Hypothalamus (tissue), 51 donors: ENCODE data around the gene SEMA3B.
"Not testable (repeated sequence)": the region's sequence is repeated elsewhere in the genome, so short reads cannot be mapped to it uniquely, and the experiment has no call there.

ENCODE experiments used
- DNase-seq, 51 donors: peaks; one replicate each; lab custom pipeline; 2025; lab: John Stamatoyannopoulos, UW

Gene SEMA3B

DNA sequence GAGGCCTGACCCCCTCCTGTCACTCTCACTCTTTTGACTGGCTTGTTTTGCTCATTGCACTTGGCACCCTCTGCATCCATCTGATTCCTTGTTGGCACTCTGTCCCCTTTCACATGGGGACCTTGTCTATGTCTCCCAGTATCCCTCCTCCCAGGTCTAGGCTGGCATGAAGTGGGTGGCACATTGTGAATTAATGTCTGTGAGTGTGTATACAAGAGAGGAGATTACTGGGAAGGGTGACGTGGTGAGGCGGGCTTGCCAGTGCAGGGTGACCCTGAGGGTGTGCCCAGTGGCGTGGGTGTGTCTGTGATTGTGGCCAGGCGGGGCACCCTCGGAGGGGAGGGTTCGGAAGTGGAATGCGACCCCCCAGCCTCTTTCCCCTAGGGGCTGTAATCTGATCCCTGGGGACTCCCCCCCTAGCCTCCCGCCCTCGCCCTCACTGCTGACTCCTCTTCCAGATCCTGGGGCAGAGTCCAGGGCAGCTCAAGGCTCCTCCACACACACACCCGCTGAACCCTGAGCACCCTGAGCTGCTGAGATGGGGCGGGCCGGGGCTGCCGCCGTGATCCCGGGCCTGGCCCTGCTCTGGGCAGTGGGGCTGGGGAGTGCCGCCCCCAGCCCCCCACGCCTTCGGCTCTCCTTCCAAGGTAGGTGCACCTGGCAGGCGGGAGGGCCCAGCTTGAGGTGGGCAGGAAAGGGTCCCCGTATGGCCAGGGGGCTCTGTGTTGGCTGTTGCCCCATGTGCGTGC is at the start of gene SEMA3B:
TSS of gene SEMA3B (plus strand) at position 445 of the 749 bp plus-strand sequence. CDS start at position 539, 94 bp downstream.
- DNase-seq, result peak in 30 of 51 donors; percentile 24 to 78 (median 48)

DNA sequence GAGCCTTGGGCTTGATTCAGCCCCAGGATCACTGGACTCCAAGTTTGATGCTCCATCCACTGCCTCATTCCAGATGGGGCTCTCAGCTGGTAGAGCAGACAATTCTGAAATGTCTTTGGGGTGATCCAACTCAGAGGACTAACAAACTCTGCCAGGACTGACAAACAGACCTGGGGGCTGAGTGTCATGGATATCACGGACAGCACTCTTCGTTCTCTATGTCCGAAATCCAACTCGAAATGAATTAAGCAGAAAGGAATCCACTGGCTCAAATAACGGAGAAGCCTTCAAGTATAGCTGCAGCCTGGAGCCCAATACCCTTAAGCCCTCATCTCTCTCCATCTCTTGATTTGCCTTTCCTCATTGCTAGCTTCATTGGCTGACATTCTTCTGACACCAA is 49.7 kb upstream of the SEMA3B start:
- DNase-seq, result no peak

DNA sequence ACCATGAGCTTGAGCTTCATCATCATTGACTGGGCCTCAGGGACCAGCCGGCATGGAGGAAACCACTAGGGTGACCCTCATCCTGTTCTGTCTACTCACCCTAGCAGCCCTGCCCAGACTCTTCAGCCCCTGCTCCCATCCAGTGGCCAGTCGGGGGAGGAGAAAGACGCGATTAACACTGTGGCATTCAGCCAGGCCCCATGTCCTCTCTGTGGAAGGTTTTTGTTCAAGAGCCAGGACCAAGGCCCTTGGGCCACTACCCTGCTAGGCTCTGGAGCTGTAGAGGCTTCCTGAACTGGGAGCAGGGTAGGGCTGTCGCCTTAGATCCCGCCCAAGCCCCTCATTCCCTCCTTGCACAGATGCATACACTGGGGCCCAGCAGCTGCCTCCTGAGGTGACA is 48.8 kb upstream of the SEMA3B start:
- peak in 6 of 51 donors; percentile 4 to 24 (median 14) for DNase-seq

DNA sequence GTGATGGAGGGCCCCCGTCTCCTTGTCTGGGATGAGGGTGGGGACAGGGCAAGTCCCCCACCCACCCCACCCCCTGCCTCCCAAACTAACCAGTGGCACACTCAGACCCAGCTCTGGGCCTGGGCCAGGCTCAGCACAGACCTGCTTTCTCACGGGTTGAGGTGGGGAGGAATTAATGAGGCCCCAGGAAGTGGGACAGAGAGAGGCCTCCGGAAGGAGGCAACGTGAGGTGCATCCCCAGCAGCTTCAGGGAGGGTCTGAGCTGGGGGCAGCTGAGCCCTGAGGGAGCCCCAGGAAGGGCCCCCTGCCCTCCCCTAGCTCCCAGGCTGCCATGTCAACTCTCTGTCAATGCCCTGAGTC is 47.9 kb upstream of the SEMA3B start:
- no peak for DNase-seq

DNA sequence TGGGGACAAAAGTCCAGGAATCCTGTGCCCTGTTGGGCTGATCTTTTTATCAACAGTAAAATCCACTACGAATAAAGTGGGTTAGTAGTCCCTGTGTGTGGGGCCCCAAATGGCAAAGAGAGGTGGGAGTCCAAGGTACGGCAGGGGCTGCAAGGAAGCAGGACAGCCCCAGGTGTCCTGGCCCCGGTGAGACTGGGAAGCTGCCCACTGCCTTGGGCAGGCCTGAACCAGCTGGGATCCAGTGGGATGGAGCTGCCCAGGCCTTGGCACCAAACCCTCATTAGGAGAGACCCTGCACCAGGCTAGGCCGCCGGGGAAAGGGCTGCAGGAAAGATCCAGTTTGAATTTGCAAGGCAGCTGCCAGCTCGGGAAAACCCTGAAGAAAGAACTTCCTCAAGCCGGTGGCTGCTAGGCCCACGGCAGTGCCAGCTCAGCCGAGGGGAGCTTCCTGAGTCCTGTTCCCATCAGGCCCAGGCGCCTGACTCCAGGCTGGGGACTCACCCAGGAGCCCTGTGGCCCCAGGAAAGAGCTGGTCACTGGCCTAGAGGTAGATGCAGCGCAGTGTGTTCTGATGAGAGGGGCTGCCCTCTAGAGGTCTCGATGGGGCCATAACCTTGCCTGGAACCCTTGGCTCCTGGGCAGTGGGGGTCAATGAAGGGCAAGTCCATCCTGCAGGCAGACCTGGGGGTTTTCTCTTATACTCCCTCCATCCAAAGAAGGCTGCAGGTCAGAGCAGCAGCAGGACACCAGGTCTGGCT is 47.4 kb upstream of the SEMA3B start:
- DNase-seq, result peak in 16 of 51 donors; percentile 14 to 47 (median 29)

DNA sequence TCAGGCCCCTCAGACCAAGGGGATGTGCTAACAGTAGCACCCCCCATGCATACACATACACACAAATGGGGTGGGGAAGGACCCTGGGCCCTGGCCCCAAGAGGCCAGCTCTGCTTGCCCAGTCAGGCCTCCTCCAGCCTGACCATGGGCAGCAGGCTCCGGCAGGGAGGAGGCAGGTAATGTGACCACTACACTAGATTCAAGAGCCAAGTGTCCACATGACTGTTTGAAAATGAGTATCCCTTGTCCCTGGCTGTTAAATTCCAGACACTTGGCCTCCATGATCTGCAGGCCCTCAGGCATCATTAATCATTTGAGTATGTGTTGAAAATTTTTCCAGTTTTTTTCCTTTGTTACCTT is 46.8 kb upstream of the SEMA3B start:
- no peak for DNase-seq

DNA sequence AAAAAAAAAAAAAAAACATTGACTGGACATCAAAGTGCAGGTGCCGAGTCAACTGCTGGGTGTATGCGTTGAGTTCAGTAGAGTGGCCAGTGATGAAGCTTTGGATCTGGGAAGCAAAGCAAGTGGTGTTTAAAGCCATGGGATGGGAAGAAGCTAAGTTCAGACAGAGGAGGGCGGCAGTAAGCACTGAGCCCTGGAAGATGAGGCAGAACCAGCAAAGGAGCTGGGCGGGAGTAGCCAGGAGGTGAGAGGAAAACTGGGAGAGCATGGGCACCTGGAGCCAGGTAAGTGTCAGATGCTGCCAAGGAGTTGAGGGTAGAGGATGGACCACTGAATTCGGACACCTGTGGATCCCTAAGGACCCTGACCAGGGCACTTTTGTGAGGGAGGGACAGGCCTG is 44.3 kb upstream of the SEMA3B start:
- no peak for DNase-seq

DNA sequence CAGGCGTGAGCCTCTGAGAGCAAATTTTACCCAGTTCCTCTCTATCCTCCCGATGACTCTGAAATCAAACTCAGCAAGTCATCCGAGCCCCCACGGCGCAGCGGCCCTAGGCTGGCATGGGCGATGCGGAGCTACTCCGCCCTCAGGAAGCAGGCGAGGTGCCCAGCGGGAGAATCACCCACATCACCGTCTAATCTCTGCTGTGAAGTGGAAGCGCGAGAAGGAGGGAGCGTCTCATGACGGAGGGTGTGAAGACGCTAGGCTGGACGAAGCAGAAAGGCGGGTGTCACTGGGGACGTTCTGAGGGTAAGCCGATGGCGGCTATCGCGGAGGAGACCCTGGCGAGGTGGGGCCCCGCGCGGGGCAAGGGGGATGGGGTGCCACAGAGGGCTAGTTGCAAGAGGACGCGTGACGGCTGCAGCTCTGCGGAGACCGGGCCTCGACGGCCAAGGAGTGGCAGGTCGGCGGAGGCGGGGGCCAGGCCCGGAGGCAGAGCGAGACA is 42.0 kb upstream of the SEMA3B start:
- peak in 21 of 51 donors; percentile 36 to 82 (median 57) for DNase-seq

DNA sequence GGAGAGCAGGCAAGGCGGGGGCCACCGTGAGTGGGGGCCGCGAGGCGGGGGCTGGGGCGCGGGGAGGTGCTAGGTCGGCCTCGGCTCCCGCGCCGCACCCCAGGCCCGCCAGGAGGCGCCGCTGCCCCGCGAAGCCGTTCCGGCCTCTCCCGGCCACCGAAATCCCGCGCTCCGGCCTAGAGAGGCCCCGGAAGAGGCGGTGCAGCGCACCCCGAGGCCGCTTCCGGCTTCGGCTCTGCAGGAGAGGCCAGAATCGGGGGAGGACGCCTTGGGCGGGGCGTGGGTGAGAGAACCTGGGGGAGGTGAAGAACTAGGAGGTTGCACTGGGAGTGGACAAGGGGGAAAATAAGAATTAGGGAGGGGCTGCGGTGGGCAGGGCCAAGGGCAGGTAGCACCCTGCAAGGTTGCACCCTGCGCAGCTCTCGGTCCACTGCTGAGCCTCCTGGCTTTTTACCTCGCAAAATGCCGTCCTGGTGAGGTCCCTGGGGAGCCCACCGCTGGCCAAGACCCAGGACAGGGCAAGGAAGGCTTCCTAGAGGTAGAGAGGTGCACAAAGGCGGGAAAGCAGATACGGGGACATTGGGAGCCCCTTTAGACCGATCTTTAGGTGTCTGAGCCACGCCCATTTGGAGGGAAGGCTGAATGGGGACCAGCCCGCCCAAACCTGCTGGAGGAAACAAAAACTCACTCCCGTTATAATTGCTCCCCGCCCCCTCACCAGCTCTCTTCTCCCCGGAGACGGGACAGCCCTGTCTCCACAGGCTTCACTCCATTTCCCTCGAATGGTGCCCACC is 41.4 kb upstream of the SEMA3B start:
- peak in 50 of 51 donors; percentile 46 to 93 (median 82) for DNase-seq

DNA sequence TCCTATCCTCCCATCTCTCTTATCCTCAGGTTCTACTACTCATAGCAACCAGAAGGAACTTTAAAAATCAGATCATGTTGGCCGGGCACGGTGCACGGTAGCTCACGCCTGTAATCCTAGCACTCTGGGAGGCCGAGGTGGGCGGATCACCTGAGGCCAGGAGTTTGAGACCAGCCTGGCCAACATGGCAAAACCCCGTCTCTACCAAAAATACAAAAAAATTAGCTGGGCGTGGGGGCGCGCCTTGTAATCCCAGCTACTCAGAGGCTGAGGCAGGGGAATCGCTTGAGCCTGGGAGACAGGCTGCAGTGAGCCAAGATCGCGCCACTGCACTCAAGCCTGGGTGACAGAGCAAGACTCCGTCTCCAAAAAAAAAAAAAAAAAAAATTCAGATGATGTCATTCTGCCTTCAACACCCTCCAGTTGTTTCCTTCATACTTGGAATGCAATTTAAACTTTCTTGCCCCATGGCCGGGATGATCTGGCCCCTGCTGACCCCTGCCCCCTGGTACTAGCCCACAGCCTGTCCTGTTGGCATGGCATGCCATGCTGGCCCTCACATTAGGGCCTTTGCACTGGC is 40.7 kb upstream of the SEMA3B start:
- not testable (repeated sequence) for DNase-seq

DNA sequence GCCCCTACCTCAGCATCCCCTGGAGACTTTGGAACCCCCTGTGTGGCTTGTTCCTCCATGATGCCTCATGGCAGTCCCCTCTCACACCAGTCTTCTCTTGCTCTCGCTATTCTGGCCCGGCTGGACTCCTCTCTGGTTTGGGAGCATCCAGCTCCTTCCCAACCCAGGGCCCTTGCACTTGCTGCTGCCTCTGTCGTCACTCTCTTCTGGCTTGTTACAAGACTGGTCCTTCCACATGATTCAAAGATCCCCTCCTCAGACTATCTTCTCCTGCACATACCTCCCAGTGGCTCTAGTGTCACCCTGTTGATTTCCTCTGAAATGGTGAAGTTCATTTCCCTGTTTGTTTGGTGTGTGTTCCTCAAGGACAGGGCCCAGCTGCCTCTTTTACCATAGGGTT is 39.5 kb upstream of the SEMA3B start:
- DNase-seq, result no peak

DNA sequence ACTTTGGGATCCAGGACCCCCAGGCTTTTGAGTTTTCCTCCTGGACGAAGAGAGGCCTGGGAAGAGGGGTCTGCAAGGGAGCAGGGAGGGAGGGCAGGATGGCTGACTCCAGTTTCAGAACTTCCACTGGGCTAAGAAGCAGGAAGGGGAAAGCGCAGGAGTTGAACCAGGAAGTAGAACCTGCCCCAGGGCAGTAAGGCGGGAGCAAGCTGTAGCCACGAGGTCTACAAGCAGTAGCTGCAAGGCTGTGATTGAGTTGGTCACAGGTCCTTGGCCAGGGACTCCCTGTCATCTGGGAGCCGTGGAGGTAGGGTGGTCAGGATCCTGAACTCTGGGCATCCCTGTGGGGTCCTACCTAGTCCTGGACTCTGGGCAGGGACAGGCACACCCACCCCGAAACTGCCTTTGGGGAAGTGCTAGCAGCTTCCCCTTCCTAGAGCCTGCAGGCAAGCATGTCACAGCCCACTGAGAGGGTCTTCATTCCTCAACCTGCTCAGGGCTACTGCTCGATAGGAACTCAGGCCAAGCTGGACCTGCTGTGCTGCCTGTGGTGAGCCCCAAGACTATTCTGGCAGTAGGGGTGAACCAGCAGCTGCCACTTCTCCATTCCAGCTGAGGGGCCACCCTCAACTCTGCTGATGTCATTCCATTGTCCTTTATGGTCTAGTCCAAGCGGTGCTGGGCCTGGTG is 38.7 kb upstream of the SEMA3B start:
- DNase-seq, result peak in 8 of 51 donors; percentile 4 to 38 (median 17)

DNA sequence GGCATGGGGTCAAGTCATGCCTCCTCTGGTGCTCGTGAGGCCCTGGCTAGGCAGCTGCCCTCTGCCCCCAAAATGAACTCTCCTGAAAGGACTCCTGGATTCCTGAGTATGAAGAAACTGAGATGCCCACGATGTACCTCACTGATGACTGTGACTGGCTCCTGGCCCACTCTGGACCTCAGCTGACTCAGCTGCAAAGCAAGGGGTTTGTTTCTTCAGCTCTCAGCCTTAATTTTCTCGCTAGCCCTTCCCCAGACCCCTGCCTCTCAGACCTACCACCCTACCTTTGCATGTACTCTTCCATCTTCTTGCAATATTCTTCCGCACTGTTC is 38.2 kb upstream of the SEMA3B start:
- DNase-seq, result no peak

DNA sequence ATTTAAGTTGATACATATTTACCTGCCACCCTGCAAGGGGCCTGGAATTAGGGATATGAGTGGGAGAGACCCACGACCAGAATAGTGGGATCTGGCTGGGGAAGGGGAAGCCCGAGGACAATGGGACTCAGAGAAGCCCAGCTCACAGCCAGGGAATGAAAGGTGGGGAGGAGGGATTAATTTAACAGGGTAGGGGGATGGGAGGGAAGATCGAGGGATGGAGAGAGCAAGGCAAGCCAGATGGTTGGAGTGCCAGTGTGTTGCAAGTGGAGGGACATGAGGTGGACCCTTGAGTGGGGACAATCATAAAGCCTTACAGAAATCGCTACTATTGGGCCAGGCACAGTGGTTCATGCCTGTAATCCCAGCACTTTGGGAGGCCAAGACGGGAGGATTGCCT is 37.4 kb upstream of the SEMA3B start:
- no peak for DNase-seq

DNA sequence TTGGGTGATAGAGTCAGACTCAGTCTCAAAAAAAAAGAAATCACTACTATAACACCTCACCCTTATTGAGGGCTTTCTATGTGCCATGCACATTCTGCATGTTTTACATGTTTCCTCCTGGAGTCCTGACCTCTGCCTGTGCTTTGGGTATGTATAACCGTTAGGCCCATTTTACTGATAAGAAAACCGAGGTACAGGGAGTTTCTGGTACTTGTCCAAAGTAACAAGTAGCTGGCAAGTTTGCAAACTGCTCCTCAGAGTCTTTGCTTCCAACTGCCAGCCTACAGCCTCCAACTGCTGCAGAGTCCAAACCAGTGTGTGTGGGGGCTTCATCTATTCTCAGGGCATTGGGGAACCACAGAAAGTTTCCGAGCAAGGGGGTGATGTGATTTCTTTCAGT is 36.6 kb upstream of the SEMA3B start:
- DNase-seq, result no peak

DNA sequence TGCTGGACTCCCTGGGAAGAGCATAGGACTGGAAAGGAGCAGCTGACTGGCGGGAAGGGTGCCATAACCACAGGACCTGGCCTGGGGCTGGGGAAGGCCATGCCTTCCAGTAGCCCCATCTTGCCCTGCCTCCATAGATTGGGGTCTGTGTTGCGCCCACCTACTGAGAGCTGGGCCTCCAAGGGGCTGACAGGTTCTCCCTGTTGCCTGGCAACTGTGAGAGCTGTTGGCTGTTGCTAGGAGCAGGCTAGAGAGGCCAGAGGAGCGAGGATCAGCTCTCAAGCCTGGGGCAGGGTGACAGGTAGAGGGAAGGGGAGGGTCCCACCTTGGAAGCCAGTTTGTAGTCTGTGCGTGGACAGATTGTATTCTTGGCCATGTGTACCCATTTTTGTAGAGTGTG is 35.8 kb upstream of the SEMA3B start:
- DNase-seq, result peak in 1 of 51 donors; percentile 11

DNA sequence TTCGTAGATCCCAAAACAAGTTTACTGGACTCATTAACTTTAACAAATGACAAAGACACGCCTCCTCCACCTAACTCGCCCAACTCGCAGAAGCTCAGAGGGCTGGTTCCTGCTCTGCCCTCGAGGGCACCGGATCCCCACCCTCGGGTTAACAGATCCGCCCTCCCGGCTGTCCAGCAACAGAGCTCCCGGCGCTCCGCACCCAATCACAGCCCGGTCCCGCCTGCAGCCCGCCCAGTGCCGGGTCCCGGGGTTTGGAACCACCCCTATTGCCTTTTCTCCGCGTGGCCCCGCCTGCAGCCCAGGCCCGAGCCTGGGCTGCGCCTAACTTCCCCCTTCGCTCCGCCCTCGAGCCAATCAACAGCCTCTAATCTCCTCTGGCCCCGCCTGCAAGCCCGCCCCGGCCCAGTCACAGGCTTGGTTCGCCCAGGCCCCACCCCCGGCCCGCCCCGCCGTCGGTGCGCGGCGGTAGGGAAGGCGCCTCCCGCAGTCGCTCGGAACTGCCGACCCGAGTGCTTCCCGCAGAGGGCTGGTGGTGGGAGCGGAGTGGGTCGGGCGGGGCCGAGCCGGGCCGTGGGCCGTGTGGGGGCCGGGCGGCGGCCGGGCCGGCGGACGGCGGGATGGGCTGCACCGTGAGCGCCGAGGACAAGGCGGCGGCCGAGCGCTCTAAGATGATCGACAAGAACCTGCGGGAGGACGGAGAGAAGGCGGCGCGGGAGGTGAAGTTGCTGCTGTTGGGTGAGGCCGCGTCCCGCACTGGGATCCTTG is 33.0 kb upstream of the SEMA3B start, which contains the start of gene GNAI2:
TSS of gene GNAI2 (plus strand) at position 489 of the 768 bp plus-strand sequence. CDS start at position 621, 132 bp downstream.
- peak; percentile 67 to 100 (median 98) for DNase-seq

DNA sequence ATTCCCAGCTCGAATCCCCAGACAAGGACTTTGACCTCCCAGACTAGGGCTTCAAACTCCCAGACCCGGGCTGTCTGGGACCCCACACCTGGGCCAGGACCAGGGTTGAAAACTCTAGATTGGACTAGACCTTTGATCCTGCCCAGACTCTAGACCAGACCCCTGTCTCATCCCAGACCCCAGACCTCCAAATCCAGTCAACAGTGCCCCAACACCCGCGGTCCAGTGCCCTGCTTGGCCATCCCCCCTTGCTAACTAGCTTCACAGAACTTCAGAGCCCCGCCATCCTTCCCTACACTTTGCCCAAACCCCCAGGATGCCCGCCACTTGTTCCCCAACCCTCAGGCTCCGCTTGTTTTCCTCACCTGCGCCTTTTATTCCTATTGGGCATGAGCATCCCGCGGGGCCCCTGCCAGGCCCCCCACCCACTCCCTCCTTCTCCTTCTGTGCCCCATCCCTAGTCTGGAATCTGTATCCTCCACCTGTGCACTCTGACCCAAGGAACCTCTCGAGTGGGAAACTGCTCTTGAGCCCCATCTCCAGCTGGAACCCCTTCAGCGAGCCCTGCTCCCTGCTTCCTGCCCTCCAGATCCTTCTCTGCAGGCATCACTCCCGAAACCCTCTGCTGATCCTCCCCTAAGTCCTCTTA is 32.3 kb upstream of the SEMA3B start:
- DNase-seq, result peak in 1 of 51 donors; percentile 29
